ENCODE results near the gene UPK3BL1.
"Not testable (repeated sequence)": the region's sequence is repeated elsewhere in the genome, so short reads cannot be mapped to it uniquely, and the experiment has no call there.

GRCh38 chr7:102649924-102650323 is 7.3 kb upstream of the UPK3BL1 start, which contains the start of gene SPDYE2B:
- TF ChIP-seq, protein P1, sequence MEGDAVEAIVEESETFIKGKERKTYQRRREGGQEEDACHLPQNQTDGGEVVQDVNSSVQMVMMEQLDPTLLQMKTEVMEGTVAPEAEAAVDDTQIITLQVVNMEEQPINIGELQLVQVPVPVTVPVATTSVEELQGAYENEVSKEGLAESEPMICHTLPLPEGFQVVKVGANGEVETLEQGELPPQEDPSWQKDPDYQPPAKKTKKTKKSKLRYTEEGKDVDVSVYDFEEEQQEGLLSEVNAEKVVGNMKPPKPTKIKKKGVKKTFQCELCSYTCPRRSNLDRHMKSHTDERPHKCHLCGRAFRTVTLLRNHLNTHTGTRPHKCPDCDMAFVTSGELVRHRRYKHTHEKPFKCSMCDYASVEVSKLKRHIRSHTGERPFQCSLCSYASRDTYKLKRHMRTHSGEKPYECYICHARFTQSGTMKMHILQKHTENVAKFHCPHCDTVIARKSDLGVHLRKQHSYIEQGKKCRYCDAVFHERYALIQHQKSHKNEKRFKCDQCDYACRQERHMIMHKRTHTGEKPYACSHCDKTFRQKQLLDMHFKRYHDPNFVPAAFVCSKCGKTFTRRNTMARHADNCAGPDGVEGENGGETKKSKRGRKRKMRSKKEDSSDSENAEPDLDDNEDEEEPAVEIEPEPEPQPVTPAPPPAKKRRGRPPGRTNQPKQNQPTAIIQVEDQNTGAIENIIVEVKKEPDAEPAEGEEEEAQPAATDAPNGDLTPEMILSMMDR (conservative IDR thresholded peaks at IDR 0.05), result not testable (repeated sequence)
- TF ChIP-seq EZH2 (IDR thresholded peaks at IDR 0.05; ENCODE audit: low read depth), result not testable (repeated sequence)

Data from PC-9 (cell line).